BE2C (cell line): ENCODE results near the gene MAST3. TPM values are rescaled to one million over a fixed set of nuclear protein-coding genes. Genes with fewer than 3 reads are reported as not detected.

Experiments
- DNase-seq: peaks from one replicate; pipeline ENCODE4 v3.0.0-alpha.2; 2020
- H3K27me3 ChIP-seq: fragments of 250-450 bp; sonication (Bioruptor Pico); 2 replicates; pipeline ENCODE4 v1.5.1; 2020; ENCODE audit warnings: mild to moderate bottlenecking
- H3K36me3 ChIP-seq: fragments of 250-450 bp; sonication (Bioruptor Pico); 2 replicates; pipeline ENCODE4 v1.5.1; 2020; ENCODE audit warnings: mild to moderate bottlenecking
- H3K4me1 ChIP-seq: fragments of 250-450 bp; sonication (Bioruptor Pico); 2 replicates; pipeline ENCODE4 v1.5.1; 2020
- H3K4me3 ChIP-seq: 2 replicates; pipeline ENCODE4 v1.5.1; 2011; ENCODE audit warnings: low read depth, low read length
- H3K9me3 ChIP-seq: fragments of 250-450 bp; sonication (Bioruptor Pico); 2 replicates; pipeline ENCODE4 v1.5.1; 2020
- polyA plus RNA-seq: library from polyadenylated mRNA; unstranded; fragments of >200 nt; gene quantifications from one replicate; pipeline ENCODE4 v1.2.1, GENCODE V29; 2012; ENCODE audit warnings: low read depth, missing spikeins; ENCODE audit not compliant: insufficient read length, insufficient read depth
- TF ChIP-seq, protein P1 (sequence below): IDR thresholded peaks from 2 replicates; pipeline ENCODE4 v1.5.1; 2012; ENCODE audit warnings: mild to moderate bottlenecking, low read depth, low read length

MAST3 gene
- 3.7 TPM for polyA plus RNA-seq

DNA sequence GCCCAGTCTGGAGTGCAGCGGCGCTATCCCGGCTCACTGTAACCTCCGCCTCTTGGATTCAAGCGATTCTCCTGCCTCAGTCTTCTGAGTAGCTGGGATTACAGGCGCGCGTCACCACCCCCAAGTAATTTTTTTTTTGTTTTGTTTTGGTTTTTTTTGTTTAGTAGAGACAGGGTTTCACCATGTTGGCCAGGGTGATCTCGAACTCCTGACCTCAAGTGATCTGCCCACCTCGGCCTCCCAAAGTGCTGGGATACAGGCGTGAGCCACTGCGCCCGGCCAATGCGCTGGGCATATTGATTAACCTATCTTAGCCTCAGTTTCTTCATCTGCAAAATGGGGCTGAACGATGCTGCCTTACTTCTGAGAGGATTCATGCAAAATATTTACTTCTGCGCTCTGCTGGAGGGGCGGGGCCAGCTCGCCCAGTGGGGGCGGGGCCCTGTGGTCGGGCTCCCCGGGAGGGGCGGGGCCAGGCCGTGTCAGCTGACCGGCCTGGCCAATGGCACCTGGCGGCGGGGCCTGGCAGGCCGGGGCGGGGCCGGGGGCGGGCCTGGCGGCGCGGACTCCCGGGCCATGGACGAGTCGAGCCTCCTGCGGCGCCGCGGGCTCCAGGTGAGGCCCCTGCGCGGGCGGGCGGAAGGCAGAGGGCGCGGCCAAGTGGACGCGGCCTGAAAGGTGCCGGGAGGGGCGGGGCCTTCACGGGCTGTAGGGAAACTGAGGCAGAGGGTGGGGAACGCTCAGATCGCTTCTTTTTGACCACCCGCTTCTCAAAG, at the start of gene MAST3:
Gene MAST3 (plus strand): TSS at position 562 of the 776 bp plus-strand sequence. CDS start 15 bp downstream, at position 577.
- peak within 1 kb of the TSS; percentile 55 for H3K4me3 ChIP-seq
- peaks cover 4% of the 10 kb centered on the region; the same call in 1 of the 2 replicates for H3K27me3 ChIP-seq
- H3K4me1 ChIP-seq = 0 out of 2 replicates have a peak, but pooled peaks cover 3% of the 10 kb centered on the region
- H3K9me3 ChIP-seq = peaks cover 3% of the 10 kb centered on the region
- TF ChIP-seq, protein P1, sequence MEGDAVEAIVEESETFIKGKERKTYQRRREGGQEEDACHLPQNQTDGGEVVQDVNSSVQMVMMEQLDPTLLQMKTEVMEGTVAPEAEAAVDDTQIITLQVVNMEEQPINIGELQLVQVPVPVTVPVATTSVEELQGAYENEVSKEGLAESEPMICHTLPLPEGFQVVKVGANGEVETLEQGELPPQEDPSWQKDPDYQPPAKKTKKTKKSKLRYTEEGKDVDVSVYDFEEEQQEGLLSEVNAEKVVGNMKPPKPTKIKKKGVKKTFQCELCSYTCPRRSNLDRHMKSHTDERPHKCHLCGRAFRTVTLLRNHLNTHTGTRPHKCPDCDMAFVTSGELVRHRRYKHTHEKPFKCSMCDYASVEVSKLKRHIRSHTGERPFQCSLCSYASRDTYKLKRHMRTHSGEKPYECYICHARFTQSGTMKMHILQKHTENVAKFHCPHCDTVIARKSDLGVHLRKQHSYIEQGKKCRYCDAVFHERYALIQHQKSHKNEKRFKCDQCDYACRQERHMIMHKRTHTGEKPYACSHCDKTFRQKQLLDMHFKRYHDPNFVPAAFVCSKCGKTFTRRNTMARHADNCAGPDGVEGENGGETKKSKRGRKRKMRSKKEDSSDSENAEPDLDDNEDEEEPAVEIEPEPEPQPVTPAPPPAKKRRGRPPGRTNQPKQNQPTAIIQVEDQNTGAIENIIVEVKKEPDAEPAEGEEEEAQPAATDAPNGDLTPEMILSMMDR = no peak
- DNase-seq = peak; percentile 92
- H3K36me3 ChIP-seq = no peaks in the 10 kb centered on the region

- Histone ChIP-seq H3K4me3 (no peak overlapping the region), H3K4me1 (no peaks in the 10 kb centered on the region), H3K9me3 (no peaks in the 10 kb centered on the region), H3K36me3 (no peaks in the 10 kb centered on the region), H3K27me3 (peaks cover 15% of the 10 kb centered on the region)
- DNase-seq = no peak
- TF ChIP-seq, protein P1 = no peak
These were observed 48.2 kb upstream of the MAST3 start for GRCh38 chr19:18049385-18049784.

GRCh38 chr19:18051887-18052286, 45.7 kb upstream of the MAST3 start:
- Histone ChIP-seq H3K36me3 (no peaks in the 10 kb centered on the region), H3K4me3 (no peak overlapping the region), H3K9me3 (no peaks in the 10 kb centered on the region), H3K27me3 (peaks cover 15% of the 10 kb centered on the region), H3K4me1 (no peaks in the 10 kb centered on the region)
- no peak for DNase-seq
- TF ChIP-seq, protein P1 = no peak

GRCh38 chr19:18053576-18054219, 43.9 kb upstream of the MAST3 start:
- H3K4me1 ChIP-seq = no peaks in the 10 kb centered on the region
- no peak for DNase-seq
- no peaks in the 10 kb centered on the region for H3K9me3 ChIP-seq
- TF ChIP-seq, protein P1 = no peak
- peaks cover 15% of the 10 kb centered on the region for H3K27me3 ChIP-seq
- H3K36me3 ChIP-seq = no peaks in the 10 kb centered on the region
- no peak overlapping the region for H3K4me3 ChIP-seq

DNA sequence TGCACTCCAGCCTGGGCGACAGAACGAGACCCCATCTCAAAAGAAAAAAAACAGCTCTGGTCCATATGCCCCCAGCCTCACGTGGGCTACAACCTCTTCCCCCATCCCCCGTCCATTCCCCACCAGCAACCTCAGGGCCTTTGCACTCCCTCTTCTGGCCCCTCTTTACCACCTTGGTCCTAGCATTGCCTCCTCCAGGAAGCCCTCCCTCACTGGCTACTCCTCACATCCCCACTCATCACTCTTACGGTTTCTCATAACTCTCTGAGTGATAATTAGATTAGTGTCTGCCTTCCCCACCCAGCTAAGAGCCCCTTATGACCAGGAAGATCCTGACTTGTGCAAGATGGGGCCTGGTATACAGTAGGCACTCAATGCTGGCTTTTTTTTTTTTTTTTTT, 41.6 kb upstream of the MAST3 start:
- H3K4me1 ChIP-seq = no peaks in the 10 kb centered on the region
- no peaks in the 10 kb centered on the region for H3K9me3 ChIP-seq
- no peak overlapping the region for H3K4me3 ChIP-seq
- TF ChIP-seq, protein P1 = no peak
- peaks cover 14% of the 10 kb centered on the region for H3K27me3 ChIP-seq
- H3K36me3 ChIP-seq = no peaks in the 10 kb centered on the region
- DNase-seq = no peak

DNA sequence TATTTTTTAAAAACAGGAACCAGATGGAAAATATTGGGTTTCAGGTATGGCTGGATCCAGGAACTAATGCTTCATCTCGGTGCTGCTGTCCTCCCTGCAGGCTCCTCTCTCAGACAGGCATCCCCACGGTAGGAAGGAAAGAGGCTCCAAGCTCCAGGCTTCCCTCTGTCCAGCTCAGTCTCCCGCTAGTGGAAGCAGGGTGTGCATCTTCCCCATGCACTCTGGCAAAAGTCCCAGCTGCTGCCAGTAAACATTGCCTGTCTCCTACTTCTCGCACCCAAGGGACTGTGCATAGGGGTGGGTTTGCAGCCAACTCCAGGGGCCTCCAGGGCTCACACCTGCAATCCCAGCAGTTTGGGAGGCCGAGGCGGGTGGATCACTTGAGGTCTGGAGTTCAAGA, 40.0 kb upstream of the MAST3 start:
- Histone ChIP-seq H3K9me3 (no peaks in the 10 kb centered on the region), H3K36me3 (no peaks in the 10 kb centered on the region), H3K4me3 (no peak overlapping the region), H3K27me3 (peaks cover 4% of the 10 kb centered on the region; the same call in 1 of the 2 replicates), H3K4me1 (no peaks in the 10 kb centered on the region)
- TF ChIP-seq, protein P1 = no peak
- no peak for DNase-seq
